GM21717 (cell line): ENCODE measurements around the gene SH3BP2.

Experiments
- ATAC-seq: cut with Tn5 transposase; IDR thresholded peaks from one replicate; pipeline ENCODE4 v1.9.1; 2021; ENCODE audit warnings: mild to moderate bottlenecking, moderate library complexity; ENCODE audit not compliant: unreplicated experiment

SH3BP2 gene

DNA sequence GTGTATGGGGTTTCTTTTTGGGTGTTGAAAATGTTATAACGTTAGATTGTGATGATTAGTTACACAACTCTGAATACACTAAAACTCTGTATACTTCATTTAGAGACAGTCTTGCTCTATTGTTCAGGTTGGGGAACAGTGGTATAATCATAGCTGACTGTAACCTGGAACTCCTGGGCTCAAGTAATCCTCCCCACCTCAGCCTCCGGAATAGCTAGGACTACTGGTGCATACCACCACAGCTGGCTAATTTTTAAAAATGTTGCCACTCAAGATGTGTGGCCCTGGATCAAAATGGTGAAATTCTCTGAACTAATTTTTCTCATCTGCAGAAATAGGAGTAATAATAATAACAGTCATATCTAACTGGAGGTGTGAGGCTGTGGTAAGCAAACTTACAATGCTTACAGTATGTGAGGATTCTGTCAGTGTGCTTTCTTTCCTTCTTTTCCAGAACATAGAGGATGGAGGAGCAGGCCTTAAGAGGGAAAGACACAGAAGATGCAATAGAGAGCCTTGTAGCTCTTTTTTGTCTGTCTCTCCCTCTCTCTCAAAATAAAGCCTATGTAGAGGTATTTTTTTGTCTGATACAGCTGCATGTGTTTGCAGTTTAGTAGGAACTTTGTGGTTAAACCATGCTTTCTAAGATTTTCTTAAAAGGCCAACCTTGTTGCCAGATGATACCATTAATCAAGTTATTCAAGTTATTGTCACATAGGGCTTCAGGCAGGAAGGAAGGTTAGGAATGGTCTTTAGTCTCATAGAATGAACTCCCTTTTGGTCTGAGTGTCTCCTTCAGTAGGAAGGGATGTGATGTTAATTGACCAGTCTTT is 58.3 kb downstream of the SH3BP2 start:
- no peak for ATAC-seq

DNA sequence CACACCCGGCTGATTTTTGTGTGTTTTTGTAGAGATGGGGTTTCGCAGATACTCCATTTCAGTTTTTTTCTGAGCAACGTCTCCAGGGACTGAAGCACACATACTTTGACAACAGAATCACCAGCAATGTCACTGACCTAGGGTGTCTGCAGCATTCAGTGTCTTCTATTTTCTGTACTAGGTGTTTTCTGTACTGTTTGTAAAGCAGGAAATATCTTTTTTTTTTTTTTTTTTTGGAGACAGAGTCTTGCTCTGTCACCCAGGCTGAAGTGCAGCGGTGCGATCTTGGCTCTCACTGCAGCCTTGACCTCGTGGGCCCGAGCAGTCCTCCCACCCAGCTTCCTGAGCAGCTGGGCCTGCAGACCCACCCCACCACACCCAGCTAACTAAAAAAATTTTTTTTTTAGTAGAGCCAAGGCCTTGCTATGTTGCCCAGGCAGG is 59.6 kb downstream of the SH3BP2 start:
- ATAC-seq, result no peak

DNA sequence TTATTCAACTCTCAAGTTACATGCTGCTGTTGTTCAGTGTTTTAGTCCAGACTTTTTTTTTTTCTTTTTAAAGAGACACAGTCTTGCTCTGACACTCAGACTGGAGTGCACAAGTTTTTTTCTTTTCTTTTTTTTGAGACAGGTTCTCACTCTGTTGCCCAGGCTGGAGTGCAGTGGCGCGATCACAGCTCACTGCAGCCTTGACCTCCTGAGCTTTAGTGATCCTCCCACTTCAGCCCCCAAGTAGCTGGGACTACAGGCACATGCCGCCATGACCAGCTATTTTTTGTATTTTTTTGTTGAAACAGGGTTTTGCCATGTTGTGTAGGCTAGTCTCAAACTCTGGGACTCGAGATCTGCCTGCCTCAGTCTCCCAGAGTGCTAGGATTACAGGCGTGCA is 62.7 kb downstream of the SH3BP2 start:
- no peak for ATAC-seq

DNA sequence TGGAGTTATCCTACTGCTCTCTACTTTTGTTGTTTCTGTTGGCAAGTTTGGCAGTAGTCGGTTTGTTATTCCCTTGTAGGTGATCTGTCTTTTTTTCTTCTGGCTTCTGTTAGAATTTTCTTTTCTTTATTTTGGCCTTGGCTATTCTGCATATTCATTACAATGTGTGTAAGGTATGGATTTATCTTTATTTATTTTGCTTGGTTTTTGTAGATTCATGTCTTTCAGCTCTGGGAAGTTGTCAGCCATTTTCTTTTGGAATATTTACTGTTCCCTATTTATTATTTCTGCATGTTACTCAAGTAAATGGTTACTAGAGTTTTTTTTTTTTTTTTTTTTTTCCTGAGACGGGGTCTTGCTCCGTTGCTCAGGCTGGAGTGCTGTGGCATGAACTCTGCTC is 63.4 kb downstream of the SH3BP2 start:
- ATAC-seq, result no peak

- no peak for ATAC-seq
Observed at GRCh38 chr4:2857349-2857927, 64.6 kb downstream of the SH3BP2 start.

DNA sequence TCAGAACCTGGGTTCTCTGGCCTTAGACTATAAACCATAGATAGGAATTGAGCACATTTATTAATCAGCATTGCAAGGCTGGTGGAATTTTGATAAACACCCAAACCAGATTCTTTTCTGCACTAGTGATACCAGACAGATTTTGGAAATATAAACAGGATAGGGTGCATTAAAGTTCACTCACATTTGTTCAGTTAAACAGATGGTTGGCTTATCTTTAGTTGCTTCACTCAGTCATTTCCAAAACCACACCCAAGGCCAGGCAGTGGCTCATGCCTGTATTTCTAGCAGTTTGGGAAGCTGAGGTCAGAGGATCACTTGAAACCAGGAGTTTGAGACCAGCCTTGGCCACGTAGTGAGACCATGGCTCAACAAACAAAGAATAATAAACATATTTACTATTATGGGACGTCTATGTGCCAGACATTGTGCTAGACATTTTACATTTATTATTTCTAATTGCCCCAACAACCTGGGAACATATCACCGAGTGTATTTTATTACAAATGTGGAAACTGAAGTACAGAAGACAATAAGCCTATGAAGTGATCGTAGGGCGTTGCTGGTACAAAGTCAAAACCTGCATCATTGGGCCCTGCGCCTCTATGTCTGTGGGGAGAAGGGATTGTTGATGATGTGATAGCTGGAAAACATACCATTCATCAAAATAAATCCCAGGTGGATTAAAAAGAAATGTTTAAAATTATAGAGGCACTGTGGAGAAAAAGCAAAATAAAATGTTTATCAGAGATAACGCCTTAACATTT is 65.7 kb downstream of the SH3BP2 start:
- no peak for ATAC-seq

- no peak for ATAC-seq
Observed at GRCh38 chr4:2859514-2859913, 66.6 kb downstream of the SH3BP2 start.

DNA sequence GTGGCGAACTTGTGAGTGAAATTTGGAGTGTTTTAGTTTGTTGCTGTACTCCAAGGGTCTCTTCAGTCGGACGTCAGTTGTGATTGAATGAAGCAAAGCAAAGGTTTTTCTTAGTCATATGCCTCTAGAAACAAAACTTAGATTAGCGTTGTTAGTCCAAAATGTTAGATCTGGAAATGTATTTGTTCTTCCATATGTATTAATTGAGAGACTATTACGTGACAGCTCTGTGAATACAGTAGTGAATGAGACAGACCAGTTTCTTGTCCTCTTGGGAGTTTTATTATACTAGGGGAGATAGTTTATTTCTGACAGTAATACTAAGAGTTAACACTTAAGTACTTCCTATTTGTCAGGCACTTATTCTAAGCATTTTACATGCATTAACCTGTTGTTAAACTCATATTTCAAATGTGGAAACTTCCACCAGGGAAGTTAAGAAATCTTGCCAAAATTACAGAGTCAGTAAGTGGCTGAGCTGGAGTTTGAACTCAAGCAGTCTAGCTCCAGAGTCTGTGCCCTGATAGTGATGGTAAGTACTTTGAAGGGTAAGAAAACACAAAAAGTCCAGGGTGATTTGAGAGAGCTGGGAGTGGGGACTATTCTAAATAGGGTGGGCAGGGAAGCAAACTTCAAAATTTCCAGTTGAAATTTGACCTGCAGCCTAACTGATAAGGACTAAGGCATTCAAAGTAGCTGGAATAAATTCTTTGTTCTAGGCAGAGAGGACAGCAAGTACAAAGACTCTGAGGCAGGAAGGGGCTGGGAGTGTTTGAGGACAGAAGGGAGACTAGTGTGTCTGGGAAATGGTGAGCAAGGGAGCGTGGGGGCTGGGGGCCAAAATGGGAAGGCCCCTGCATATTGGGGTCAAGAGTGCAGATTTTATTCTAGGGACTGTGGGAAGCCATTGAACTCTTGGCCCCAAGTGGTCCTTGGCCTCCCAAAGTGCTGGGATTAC is 67.8 kb downstream of the SH3BP2 start:
- no peak for ATAC-seq

- ATAC-seq, result no peak
Observed at GRCh38 chr4:2861631-2862436, 68.9 kb downstream of the SH3BP2 start.

- ATAC-seq, result no peak
Observed at GRCh38 chr4:2862528-2862927, 69.6 kb downstream of the SH3BP2 start.

DNA sequence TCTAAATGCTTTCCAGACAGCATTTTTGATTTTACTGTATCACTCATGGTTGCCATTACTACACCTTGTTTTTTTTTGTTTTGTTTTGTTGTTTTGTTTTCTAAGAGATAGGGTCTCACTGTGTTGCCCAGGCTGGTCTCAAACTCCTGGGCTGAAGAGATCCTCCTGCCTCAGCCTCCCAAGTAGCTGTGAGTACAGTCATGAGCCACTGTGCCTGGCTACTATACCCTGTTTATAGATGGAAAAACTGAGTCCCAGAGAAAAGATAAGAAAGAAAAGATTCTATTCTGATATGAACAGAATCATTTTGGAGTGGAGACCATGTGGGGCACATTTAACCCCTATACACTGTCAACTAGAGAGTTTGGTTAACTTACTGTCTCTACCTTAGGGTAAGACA is 70.8 kb downstream of the SH3BP2 start:
- ATAC-seq, result no peak

GRCh38 chr4:2865196-2865780 is 72.4 kb downstream of the SH3BP2 start:
- no peak for ATAC-seq

DNA sequence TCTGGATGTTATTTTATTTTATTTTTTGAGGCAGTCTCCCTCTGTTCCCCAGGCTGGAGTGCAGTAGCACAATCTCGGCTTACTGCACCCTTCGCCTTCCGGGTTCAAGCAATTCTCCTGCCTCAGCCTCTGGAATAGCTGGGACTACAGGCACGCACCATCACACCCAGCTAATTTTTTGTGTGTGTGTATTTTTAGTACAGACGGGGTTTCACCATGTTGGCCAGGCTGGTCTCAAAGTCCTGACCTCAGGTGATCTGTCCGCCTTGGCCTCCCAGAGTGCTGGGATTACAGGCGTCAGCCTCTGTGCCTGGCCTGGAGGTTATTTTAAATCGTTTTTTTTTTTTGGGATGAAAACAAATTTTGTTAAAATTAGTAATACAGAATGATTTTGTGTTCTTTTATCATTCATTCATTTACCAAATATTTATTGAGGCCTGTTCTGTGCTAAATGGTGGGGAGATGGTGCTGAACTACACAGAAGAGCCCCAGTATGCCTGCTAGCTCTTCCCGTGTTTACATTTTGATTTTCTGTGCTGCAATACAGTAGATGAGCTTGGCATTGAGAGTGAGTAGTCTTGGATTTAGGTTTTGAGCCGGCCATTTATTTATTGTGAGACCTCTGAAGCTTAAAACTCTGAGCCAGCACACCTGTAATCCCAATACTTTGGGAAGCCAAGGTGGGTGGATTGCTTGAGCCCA is 73.4 kb downstream of the SH3BP2 start:
- no peak for ATAC-seq

DNA sequence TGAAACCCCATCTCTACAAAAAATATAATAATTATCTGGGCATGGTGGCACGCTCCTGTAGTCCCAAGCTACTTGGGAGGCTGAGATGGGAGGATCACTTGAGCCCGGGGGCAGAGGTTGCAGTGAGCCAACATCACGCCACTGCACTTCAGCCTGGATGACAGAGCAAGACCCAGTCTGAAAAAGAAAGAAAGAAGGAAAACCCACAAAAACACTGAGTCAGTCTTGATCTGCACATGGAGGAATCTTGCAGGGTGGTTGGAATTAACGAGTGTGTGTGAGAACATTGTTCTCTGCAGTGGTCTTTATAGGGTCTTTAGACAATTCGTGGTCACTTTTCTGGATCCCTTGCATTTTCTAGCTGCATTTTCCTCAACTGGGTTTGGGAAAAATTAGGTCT is 74.0 kb downstream of the SH3BP2 start:
- ATAC-seq, result no peak

DNA sequence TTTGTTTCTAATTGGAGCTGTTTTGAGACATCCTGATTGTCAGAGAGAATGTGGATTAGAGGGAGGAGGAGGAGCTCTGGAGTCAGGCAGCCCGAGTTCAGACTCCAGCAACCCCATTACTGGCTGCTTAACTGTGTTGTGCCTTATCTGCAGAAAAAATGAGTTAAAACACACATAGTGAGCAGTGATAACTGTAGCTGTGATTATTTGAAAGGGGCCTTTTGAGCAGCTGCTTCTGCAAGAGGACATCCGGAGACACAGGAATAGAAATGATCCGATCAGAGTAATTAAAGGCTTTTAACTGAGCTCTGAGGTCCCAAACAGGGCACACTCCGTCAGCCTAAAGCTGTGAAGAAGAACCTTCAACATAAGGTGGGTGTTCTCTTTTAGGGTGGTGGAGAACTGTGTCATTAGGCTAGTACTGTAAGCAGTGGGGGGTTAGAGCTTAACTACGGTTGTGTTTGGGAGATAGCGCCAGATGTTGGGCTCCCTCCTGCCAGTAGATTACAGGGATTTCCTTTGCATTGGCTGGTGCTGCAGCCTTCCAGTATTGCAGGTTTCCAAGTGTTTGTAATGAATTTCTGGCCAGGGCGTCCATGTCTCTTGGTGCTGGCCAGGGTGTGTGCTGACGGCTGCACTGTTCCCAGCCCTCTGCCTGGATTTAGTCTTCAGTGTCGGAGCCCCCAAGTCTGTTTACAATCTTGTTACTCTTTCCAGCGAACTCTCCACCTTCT is 75.0 kb downstream of the SH3BP2 start:
- no peak for ATAC-seq

DNA sequence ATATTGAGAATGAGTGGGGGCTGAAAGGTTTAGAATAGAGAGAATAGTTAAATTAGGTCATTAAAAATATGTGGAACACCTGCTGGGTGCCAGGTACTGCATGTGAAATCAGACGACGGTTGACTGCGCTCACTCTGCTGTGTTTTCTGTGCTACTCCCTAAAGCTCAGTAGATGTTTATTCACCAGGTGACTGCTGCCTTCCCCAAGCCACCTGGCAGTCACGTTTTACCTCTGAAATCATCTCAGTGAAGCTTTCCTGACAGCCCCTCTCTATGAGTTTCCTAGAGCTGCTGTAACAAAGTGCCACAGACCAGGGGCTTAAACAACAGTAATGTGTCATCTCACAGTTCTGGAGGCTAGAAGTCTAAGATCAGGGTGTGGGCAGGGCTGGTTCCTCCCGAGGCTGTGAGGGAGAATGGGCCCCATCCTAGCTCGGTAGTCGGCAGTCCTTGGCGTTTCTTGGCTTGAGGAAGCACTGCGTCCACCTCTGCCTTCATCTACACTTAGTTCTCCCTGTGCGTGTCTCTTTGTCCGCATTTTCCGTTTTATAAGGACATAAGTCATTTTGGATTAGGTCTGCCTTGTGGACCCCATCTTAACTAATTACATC is 76.1 kb downstream of the SH3BP2 start:
- ATAC-seq, result no peak

DNA sequence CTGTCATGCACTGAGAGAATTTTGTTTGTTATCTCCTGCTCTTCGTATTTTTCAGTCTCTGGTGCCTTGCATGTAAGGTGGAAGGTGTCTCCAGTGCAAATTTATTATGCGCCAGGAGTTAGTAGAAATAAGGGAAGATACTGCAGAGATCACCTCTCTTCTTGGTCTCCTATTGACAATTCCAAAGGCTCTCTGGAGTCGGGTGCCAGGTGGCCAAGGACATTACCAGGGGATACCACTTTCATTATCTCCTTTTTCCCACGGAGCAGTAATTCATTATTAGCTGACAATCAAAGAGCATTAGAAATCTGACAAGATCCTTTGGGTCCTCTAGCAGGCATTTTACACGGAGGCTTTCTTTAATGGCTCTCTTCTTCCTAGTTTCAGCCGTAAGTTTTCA is 76.8 kb downstream of the SH3BP2 start:
- no peak for ATAC-seq

DNA sequence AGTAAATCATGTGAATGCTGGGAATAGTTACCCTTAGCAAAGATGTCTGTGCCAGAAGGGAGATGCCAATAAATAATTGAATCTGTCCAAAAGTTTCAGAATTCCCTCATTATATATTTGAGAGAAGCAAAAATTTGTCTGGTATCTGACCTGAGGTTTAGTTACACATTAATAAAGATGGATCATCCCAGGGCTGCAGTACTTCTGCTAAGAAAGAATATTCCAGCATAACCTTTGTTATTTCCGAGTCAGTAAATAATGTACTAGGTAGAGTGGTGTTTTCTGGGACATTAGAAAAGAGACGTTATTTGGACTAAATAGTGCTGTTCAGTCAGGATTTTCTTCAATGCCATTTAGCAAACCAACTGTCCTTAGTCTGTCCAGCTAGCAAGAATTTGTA is 77.2 kb downstream of the SH3BP2 start:
- ATAC-seq, result no peak
